Thyroid gland (tissue), 4 donors: Measurements from ENCODE around the gene SMC3. TPM values are rescaled to one million over a fixed set of nuclear protein-coding genes. Genes with fewer than 3 reads are reported as not detected.

Source experiments
- DNase-seq, 2 donors: peaks; one replicate each; pipeline ENCODE4 v3.0.0-alpha.2; 2019
- H3K27ac ChIP-seq, 3 donors: fragments of 200-600 bp; sonication (generic); 1 replicate in 2 of 3; 2 replicates in 1 of 3; pipeline ENCODE4 v1.5.1; 2016 to 2019; ENCODE audit warnings: mild to moderate bottlenecking in 1 of 3, moderate library complexity in 1 of 3
- H3K27me3 ChIP-seq: fragments of 200-600 bp; sonication (generic); one replicate; pipeline ENCODE4 v1.5.1; 2019
- H3K36me3 ChIP-seq, 2 donors: fragments of 200-600 bp; sonication (generic); one replicate each; pipeline ENCODE4 v1.5.1; 2016 to 2019
- H3K4me1 ChIP-seq, 2 donors: fragments of 200-600 bp; sonication (generic); one replicate each; pipeline ENCODE4 v1.5.1; 2017 to 2019
- H3K4me3 ChIP-seq, 3 donors: fragments of 200-600 bp; sonication (generic); replicated peaks in 1 of 3; 1 replicate in 2 of 3; 2 replicates in 1 of 3; pipeline ENCODE4 v1.5.1; 2016; ENCODE audit warnings: mild to moderate bottlenecking in 1 of 3
- H3K9me3 ChIP-seq: fragments of 200-600 bp; sonication (generic); one replicate; pipeline ENCODE4 v1.5.1; 2017
- POLR2A ChIP-seq, 2 donors: fragments of 450-650 bp; IDR thresholded peaks; one replicate each; pipeline ENCODE4 v1.6.1; 2017; ENCODE audit warnings: antibody characterized with exemption in 2 of 2, mild to moderate bottlenecking in 2 of 2, moderate library complexity in 1 of 2
- WGBS, 2 donors: methylation state at CpG; one replicate each; pipeline ENCODE4 v1.1.5; 2017; 5-methylcytosine and 5-hydroxymethylcytosine counted together
- intact Hi-C: fragments of 100-400 bp; cut with DNase I; formaldehyde crosslinking; loops from one replicate; pipeline ENCODE4 v1.15.1; 2023
- total RNA-seq, 4 donors: library from RNA; depleted of rRNA; stranded (reverse); fragments of >200 nt; gene quantifications; one replicate each; pipeline ENCODE4 v1.2.3, GENCODE V29; 2016
- TF ChIP-seq, protein P1 (sequence below), 6 experiments: fragments of 200-600 bp in 3 of 6; fragments of 450-650 bp in 3 of 6; sonication (generic) in 3 of 6; IDR thresholded peaks; one replicate each; pipeline ENCODE4 v1.5.1; 2016 to 2019; ENCODE audit warnings: antibody characterized with exemption in 6 of 6, mild to moderate bottlenecking in 2 of 6, inconsistent platforms in 1 of 6, moderate library complexity in 1 of 6

SMC3 gene
- total RNA-seq, 4 donors from 2014 or later: 28.5 to 38.2 (median 30.8) TPM

DNA sequence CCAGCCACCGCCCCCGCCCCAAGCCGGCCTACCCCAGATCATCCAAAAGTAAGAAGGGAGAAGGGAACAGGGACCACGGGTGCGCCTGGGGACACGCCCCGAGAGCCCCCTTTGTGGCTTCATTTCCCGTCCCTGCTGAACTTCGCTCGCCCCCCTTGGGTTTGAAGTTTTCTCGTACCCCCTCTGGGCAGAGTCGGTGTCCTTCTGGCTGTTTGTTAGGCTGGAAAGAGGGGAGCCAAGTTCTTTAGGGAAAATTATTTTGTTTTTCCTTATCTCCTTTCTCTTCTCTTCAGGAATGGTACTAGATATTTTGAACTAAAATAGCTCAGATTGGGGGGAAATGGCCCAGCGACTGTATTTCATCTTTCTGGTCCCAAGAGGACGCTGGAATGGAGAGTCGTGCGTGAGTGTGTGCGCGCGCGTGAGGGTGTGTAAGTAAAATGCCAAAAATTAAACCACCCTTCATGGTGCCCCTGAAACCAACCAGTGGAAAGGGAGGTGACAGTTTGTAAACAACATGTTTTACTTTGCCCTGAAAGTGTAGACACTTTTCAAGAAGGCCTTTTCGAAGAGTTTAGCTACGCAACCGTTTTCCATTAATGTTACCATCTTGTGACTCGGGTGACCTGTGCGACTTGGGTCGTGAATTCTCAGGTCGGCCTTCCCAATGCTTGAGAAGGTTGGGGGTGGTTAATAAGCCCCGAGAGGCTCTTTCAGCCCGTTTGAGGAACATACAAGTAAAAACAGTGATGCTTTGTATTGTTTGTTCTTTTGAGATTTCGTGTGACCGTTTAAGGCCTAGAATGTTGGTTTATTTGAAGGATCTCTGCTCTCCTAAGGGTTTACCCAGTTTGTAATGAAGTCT, 77.3 kb downstream of the SMC3 start:
- Histone ChIP-seq H3K36me3 (no peaks in the 10 kb centered on the region), H3K9me3 (no peaks in the 10 kb centered on the region), H3K27me3 (peaks cover 13% of the 10 kb centered on the region), H3K27ac (no peak overlapping the region), H3K4me3 (peak overlapping the region in 1 of 3 donors; percentile 49), H3K4me1 (peaks cover 6 to 19% of the 10 kb centered on the region in 2 donors)
- intact Hi-C loops: no loop called here
- TF ChIP-seq, protein P1, sequence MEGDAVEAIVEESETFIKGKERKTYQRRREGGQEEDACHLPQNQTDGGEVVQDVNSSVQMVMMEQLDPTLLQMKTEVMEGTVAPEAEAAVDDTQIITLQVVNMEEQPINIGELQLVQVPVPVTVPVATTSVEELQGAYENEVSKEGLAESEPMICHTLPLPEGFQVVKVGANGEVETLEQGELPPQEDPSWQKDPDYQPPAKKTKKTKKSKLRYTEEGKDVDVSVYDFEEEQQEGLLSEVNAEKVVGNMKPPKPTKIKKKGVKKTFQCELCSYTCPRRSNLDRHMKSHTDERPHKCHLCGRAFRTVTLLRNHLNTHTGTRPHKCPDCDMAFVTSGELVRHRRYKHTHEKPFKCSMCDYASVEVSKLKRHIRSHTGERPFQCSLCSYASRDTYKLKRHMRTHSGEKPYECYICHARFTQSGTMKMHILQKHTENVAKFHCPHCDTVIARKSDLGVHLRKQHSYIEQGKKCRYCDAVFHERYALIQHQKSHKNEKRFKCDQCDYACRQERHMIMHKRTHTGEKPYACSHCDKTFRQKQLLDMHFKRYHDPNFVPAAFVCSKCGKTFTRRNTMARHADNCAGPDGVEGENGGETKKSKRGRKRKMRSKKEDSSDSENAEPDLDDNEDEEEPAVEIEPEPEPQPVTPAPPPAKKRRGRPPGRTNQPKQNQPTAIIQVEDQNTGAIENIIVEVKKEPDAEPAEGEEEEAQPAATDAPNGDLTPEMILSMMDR (IDR thresholded peaks at IDR 0.05): no peak
- TF ChIP-seq POLR2A (IDR thresholded peaks at IDR 0.05): no peak
- DNase-seq: no peak
- whole genome bisulfite sequencing, 2 donors: 42 to 49% methylated on average over 27 to 28 of the region's 31 CpGs

DNA sequence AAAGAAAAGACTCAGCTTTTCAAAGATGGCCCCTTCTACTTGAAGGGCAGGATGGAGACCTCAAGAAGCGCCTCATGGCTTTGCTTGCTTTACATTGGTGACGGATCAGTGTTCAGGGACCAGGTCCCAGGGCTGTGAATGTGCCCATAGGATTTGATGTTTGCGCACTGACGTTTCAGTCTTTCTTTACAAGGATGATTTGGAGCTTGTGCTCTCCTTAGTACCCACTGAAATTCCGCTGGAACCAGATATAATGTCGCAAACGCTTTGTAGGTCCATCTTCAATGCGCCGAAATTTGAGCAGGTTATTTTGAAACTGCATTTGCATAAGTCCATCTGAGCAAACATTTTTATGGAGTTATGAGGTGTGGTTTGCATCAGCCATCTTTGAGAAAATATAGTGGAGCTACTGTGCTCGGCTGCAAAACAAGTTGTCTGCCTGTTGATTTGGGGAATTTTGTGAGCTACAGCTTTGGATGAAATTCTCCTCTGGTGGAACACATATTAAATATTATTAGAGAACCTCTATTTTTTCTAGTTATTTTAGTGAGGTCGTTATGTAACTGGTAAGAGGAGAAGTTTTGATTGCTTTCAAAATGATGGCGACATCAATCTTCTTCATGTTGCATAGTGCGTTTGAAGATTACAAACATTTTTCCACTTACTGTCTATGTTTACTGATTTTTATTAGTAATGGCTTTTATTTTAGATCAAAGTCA, 79.1 kb downstream of the SMC3 start:
- H3K27me3 ChIP-seq: peaks cover 13% of the 10 kb centered on the region
- intact Hi-C loops: no loop called here
- H3K4me3 ChIP-seq: no peak overlapping the region
- H3K4me1 ChIP-seq: peaks cover 9 to 19% of the 10 kb centered on the region in 2 donors
- H3K27ac ChIP-seq: no peak overlapping the region
- DNase-seq: no peak
- TF ChIP-seq POLR2A (IDR thresholded peaks at IDR 0.05): no peak
- TF ChIP-seq, protein P1 (IDR thresholded peaks at IDR 0.05): no peak
- no peaks in the 10 kb centered on the region for H3K9me3 ChIP-seq
- WGBS, 2 donors: 84 to 88% methylated on average over 13 of the region's 13 CpGs
- no peaks in the 10 kb centered on the region for H3K36me3 ChIP-seq

DNA sequence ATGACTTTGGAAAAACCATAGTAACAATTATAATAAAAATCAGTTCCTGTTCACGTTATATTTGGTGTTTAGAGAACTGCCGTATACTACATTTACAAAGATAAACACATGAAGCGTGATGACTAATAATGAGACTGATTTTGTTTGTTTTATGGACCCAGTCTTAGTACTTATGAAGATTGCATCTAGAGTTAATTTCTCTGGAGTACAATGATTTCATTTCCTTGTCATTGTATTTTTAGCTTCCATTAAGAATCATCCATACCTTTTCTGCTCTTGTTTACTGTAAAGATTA, 79.6 kb downstream of the SMC3 start:
- intact Hi-C loops: no loop called here
- DNase-seq: no peak
- 85 to 95% methylated on average over 3 of the region's 3 CpGs for WGBS, 2 donors
- Histone ChIP-seq H3K4me3 (no peak overlapping the region), H3K4me1 (peaks cover 11 to 19% of the 10 kb centered on the region in 2 donors), H3K27ac (no peak overlapping the region), H3K9me3 (no peaks in the 10 kb centered on the region), H3K36me3 (no peaks in the 10 kb centered on the region), H3K27me3 (peaks cover 13% of the 10 kb centered on the region)
- TF ChIP-seq, protein P1 (IDR thresholded peaks at IDR 0.05): no peak

DNA sequence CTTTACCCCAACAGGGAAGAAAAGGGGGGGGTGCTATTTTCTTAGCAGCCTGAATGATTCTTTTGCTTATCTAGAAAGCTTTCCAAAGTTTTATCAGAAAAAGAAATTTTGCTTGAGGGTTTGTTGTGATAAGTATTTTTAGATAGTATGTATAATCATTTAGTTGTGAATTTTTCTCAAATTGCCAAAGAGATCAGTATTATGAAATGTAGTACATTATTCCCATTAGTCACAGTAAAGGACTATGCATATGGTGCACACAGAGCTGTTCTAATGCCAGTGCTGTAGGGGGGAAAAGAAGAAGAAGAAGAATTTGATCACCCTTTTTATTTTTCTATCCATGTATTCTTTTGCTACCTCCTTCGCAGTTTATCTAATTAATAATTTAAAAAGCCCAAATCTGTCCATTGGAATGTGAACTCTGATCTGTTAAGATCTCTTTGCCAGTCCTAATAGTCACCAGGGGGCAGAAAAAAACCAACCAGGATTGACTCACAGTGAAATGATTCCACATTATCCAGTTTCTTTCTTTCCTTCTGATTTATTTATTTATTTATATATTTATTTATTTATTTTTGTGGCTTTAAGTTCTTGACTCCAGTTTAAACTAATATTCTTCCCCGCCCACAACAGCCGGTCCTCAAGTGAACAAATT, 81.3 kb downstream of the SMC3 start:
- H3K9me3 ChIP-seq: no peaks in the 10 kb centered on the region
- no peak for DNase-seq
- TF ChIP-seq POLR2A (IDR thresholded peaks at IDR 0.05): no peak
- TF ChIP-seq, protein P1 (IDR thresholded peaks at IDR 0.05): no peak
- intact Hi-C loops: no loop called here
- H3K27ac ChIP-seq: no peak overlapping the region
- no peak overlapping the region for H3K4me3 ChIP-seq
- no peaks in the 10 kb centered on the region for H3K36me3 ChIP-seq
- peaks cover 8% of the 10 kb centered on the region for H3K27me3 ChIP-seq
- WGBS, 2 donors: 96 to 98% methylated on average over 3 of the region's 3 CpGs
- H3K4me1 ChIP-seq: peaks cover 9 to 11% of the 10 kb centered on the region in 2 donors
